Smooth muscle cell (in vitro differentiated cells): ENCODE data around the gene ZNF880. TPM values are rescaled to one million over a fixed set of nuclear protein-coding genes. Genes with fewer than 3 reads are reported as not detected.

Experiments used
- DNase-seq: peaks from one replicate; lab custom pipeline; 2025; ENCODE audit not compliant: unreplicated experiment; lab: John Stamatoyannopoulos, UW
- H2AFZ ChIP-seq: fragments of 200-600 bp; sonication (generic); 2 replicates; pipeline ENCODE4 v1.6.0; 2016; ENCODE audit warnings: antibody characterized with exemption, low read depth, mild to moderate bottlenecking
- H3F3A ChIP-seq: fragments of 200-600 bp; sonication (generic); 2 replicates; pipeline ENCODE4 v1.6.0; 2017; ENCODE audit warnings: antibody characterized with exemption, low read depth
- H3K27ac ChIP-seq: fragments of 200-600 bp; sonication (generic); 2 replicates; pipeline ENCODE4 v1.5.1; 2016; ENCODE audit warnings: low read depth, mild to moderate bottlenecking
- H3K27me3 ChIP-seq: fragments of 200-600 bp; sonication (generic); 2 replicates; pipeline ENCODE4 v1.6.1; 2016; ENCODE audit warnings: low read depth, mild to moderate bottlenecking
- H3K36me3 ChIP-seq: fragments of 200-600 bp; sonication (generic); 2 replicates; pipeline ENCODE4 v1.5.1; 2016; ENCODE audit warnings: low read depth
- H3K4me1 ChIP-seq: fragments of 200-600 bp; sonication (generic); 2 replicates; pipeline ENCODE4 v1.5.1; 2016; ENCODE audit warnings: low read depth
- H3K4me2 ChIP-seq: fragments of 200-600 bp; sonication (generic); 2 replicates; pipeline ENCODE4 v1.6.0; 2016; ENCODE audit warnings: mild to moderate bottlenecking
- H3K4me3 ChIP-seq: fragments of 200-600 bp; sonication (generic); 2 replicates; pipeline ENCODE4 v1.5.1; 2016; ENCODE audit warnings: mild to moderate bottlenecking
- H3K79me2 ChIP-seq: fragments of 200-600 bp; sonication (generic); 2 replicates; pipeline ENCODE4 v1.6.0; 2016; ENCODE audit warnings: low read depth, mild to moderate bottlenecking
- H3K9ac ChIP-seq: fragments of 200-600 bp; sonication (generic); 2 replicates; pipeline ENCODE4 v1.6.0; 2016; ENCODE audit warnings: low read depth
- H3K9me3 ChIP-seq: fragments of 200-600 bp; sonication (generic); replicated peaks from 2 replicates; pipeline ENCODE4 v1.5.1; 2016; ENCODE audit warnings: low read depth
- H4K20me1 ChIP-seq: fragments of 200-600 bp; sonication (generic); 2 replicates; pipeline ENCODE4 v1.6.0; 2016; ENCODE audit warnings: low read depth
- CTCF ChIP-seq: fragments of 200-600 bp; sonication (generic); IDR thresholded peaks from 2 replicates; pipeline ENCODE4 v1.5.1; 2017; ENCODE audit warnings: borderline replicate concordance, mild to moderate bottlenecking, antibody characterized with exemption; ENCODE audit not compliant: insufficient read depth, poor library complexity, severe bottlenecking
- WGBS: methylation state at CpG from one replicate; pipeline ENCODE4 v1.1.7; 2016; ENCODE audit warnings: low lambda C conversion rate; 5-methylcytosine and 5-hydroxymethylcytosine counted together
- polyA plus RNA-seq: library from polyadenylated mRNA; unstranded; fragments of >200 nt; fragmentation: Nextera tagmentation; extraction: Ambion mirVana; gene quantifications from 2 replicates; pipeline ENCODE4 v1.2.1, GENCODE V29; 2016
- total RNA-seq: library from RNA; depleted of rRNA; stranded (reverse); fragments of >200 nt; gene quantifications from 2 replicates; pipeline ENCODE4 v1.2.3, GENCODE V29; 2014

The ZNF880 gene
- total RNA-seq: 19.7 and 25.3 TPM in 2 replicates
- 21.9 and 26.1 TPM in 2 replicates for polyA plus RNA-seq

DNA sequence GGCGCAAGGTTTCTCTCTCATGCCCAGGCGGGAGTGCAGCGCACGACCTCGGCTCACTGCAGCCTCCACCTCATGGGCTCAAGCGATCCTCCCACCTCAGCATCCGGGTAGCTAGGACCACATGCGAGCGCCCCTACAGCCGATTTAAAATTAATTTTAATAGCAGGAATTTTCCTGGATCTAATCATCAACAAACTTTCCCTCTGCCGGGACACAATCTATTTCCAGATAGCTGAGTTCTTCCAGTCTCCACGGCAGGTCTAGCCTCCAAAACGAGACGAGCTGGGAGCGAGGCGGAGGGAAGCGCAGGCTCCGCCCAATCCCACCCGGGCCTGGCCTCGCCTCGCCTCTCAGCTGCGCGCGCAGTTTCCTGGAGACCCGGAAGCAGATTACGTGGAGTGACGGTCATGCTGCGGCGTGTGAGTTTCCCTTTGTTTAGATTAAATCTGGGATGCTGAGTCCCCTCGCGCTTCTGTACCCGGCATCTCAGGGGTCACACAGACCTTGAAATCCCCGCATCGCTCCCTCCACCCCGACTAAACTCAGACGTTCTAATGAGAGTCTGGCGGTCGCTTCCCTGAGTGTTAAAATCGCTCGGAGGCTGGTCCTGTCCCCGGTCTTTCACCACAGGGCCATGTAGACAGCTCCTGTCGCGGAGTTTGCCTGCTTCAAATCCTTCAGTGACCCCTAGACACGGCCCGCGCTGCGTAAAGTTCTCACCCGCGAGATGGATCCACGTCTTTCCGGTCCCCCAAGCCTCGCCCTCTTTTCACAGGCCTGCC, at the start of gene ZNF880:
ZNF880 (plus strand) TSS at position 365 of the 782 bp plus-strand sequence; CDS start at position 408, 43 bp downstream.
- Histone ChIP-seq H4K20me1 (no peaks in the 10 kb centered on the region), H3K4me1 (peaks cover 4% of the 10 kb centered on the region), H3K27me3 (no peaks in the 10 kb centered on the region), H3K27ac (peak within 1 kb of the TSS; percentile 100), H3K4me2 (peak within 1 kb of the TSS; percentile 96), H2AFZ (peak within 1 kb of the TSS; percentile 80), H3K9ac (peak within 1 kb of the TSS; percentile 98), H3F3A (peaks cover 10% of the 10 kb centered on the region), H3K36me3 (peaks cover 29% of the 10 kb centered on the region), H3K9me3 (peaks cover 26% of the 10 kb centered on the region), H3K79me2 (peaks cover 18% of the 10 kb centered on the region), H3K4me3 (peak within 1 kb of the TSS; percentile 77)
- WGBS: 15% methylated on average over 52 of the region's 52 CpGs
- peak; percentile 13 for DNase-seq
- no peak for TF ChIP-seq CTCF

GRCh38 chr19:52322429-52322828, 47.3 kb upstream of the ZNF880 start:
- WGBS: 99% methylated on average over 6 of the region's 6 CpGs
- Histone ChIP-seq H4K20me1 (no peaks in the 10 kb centered on the region), H3K4me2 (no peak overlapping the region), H2AFZ (no peak overlapping the region), H3K27ac (no peak overlapping the region), H3K9me3 (peaks cover 72% of the 10 kb centered on the region), H3F3A (no peaks in the 10 kb centered on the region), H3K4me1 (no peaks in the 10 kb centered on the region), H3K79me2 (no peaks in the 10 kb centered on the region), H3K36me3 (peaks cover 68% of the 10 kb centered on the region), H3K9ac (no peak overlapping the region), H3K27me3 (no peaks in the 10 kb centered on the region), H3K4me3 (peak overlapping the region; percentile 12)
- no peak for DNase-seq
- no peak for TF ChIP-seq CTCF

- Histone ChIP-seq H3K4me3 (no peak overlapping the region), H3K27ac (no peak overlapping the region), H4K20me1 (no peaks in the 10 kb centered on the region), H2AFZ (no peak overlapping the region), H3K4me1 (no peaks in the 10 kb centered on the region), H3K79me2 (no peaks in the 10 kb centered on the region), H3F3A (no peaks in the 10 kb centered on the region), H3K27me3 (no peaks in the 10 kb centered on the region), H3K9me3 (peaks cover 22% of the 10 kb centered on the region), H3K4me2 (no peak overlapping the region), H3K9ac (no peak overlapping the region), H3K36me3 (no peaks in the 10 kb centered on the region)
- WGBS: 86% methylated on average over 10 of the region's 10 CpGs
- no peak for DNase-seq
- TF ChIP-seq CTCF: no peak
These were observed 38.0 kb upstream of the ZNF880 start for GRCh38 chr19:52331757-52332156.

DNA sequence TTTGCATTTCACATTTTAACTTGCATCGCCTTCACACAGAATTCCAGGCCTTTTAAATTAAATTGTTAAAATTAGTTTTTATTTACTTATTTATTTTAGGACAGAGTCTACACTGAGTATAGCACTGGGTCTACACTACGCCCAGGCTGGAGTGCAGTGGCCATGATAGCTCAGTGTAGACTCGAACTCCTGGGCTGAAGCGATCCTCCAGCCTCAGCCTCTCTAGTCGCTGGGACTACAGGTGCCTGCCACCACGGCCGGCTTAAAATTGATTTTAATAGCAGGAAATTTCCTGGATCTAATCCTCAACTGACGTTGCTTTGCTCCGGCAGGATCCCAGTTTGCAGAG, 34.0 kb upstream of the ZNF880 start:
- 75% methylated on average over 9 of the region's 9 CpGs for WGBS
- DNase-seq: no peak
- no peaks in the 10 kb centered on the region for H3K27me3 ChIP-seq
- H3K36me3 ChIP-seq: no peaks in the 10 kb centered on the region
- H3K9ac ChIP-seq: peak overlapping the region; percentile 95
- H2AFZ ChIP-seq: peak overlapping the region; percentile 93
- no peaks in the 10 kb centered on the region for H3F3A ChIP-seq
- H3K4me3 ChIP-seq: peak overlapping the region; percentile 96
- peak overlapping the region; percentile 100 for H3K4me2 ChIP-seq
- no peak for TF ChIP-seq CTCF
- H3K4me1 ChIP-seq: no peaks in the 10 kb centered on the region
- H3K9me3 ChIP-seq: peaks cover 11% of the 10 kb centered on the region
- no peak overlapping the region for H3K27ac ChIP-seq
- H3K79me2 ChIP-seq: no peaks in the 10 kb centered on the region
- H4K20me1 ChIP-seq: no peaks in the 10 kb centered on the region
